HT-29 (cell line): ENCODE results near the gene CMPK1. TPM values are rescaled to one million over a fixed set of nuclear protein-coding genes. Genes with fewer than 3 reads are reported as not detected.
"Not testable (repeated sequence)": the region's sequence is repeated elsewhere in the genome, so short reads cannot be mapped to it uniquely, and the experiment has no call there.

ENCODE experiments used
- DNase-seq: peaks from one replicate; pipeline ENCODE4 v3.0.0-alpha.2; 2015; ENCODE audit warnings: low spot score
- total RNA-seq: library from RNA; depleted of rRNA; stranded (reverse); fragments of >200 nt; shearing (Covaris generic); gene quantifications from 2 replicates; pipeline ENCODE4 v1.2.3, GENCODE V29; 2014; rRNA removed

The CMPK1 gene, protein sequence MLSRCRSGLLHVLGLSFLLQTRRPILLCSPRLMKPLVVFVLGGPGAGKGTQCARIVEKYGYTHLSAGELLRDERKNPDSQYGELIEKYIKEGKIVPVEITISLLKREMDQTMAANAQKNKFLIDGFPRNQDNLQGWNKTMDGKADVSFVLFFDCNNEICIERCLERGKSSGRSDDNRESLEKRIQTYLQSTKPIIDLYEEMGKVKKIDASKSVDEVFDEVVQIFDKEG
- 51.4 and 57.7 TPM in 2 replicates for total RNA-seq

- peak; percentile 89 for DNase-seq
Observed at GRCh38 chr1:47333578-47333921, at the start of gene CMPK1. Gene CMPK1, plus strand, starts transcription at chr1:47333790. Its CDS starts 156 bp downstream, at chr1:47333946.

DNA sequence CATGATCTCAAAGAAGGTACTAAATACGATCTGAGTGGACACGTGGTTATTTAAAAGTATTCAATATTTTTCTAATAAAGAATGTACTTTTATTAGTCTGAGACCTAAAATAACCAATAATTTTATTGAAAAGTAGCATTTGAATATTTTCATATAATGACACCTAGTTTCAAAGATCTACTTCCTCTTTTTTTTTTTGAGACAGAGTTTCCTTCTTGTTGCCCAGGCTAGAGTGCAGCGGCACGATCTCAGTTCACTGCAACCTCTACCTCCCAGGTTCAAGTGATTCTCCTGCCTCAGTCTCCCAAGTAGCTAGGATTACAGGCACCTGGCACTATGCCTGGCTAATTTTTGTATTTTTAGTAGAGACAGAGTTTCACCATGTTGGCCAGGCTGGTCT is 45.5 kb upstream of the CMPK1 start:
- not testable (repeated sequence) for DNase-seq

GRCh38 chr1:47294863-47295262 is 38.7 kb upstream of the CMPK1 start:
- DNase-seq = not testable (repeated sequence)

- no peak for DNase-seq
Observed at GRCh38 chr1:47295579-47295978, 38.0 kb upstream of the CMPK1 start.

DNA sequence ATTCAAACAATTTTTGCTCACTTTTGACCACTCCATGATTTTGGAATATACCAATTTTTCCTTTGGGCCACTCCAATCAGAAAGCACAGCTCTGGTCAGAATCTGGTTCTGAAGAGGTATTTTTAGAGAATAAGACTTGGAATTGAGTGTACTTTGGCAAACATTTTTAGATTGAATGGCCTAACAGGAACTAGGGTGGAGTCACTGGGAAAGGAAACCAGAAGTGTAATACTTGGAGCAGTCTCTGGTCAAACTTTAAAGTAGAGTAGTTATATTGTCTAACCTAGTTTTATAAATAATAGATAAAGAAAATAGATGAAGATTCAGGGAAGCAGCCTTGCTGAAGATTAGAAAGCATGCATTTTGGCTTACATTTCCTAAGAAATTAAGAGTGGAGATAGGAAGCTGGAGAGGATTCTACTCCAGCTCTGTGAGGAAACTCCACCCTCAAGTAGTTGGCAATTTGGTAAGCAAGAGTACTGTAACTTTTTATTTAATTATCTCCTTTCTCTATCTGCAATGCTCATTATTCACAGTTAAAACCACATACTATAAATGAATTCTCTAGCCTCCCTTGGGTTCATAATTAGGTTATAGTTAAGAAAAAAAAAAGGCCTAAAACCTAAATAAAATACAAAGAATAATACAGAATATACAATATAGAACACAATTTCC is 35.4 kb upstream of the CMPK1 start:
- no peak for DNase-seq

GRCh38 chr1:47302472-47302871 is 31.1 kb upstream of the CMPK1 start:
- no peak for DNase-seq

- no peak for DNase-seq
Observed at GRCh38 chr1:47309427-47309826, 24.2 kb upstream of the CMPK1 start.

DNA sequence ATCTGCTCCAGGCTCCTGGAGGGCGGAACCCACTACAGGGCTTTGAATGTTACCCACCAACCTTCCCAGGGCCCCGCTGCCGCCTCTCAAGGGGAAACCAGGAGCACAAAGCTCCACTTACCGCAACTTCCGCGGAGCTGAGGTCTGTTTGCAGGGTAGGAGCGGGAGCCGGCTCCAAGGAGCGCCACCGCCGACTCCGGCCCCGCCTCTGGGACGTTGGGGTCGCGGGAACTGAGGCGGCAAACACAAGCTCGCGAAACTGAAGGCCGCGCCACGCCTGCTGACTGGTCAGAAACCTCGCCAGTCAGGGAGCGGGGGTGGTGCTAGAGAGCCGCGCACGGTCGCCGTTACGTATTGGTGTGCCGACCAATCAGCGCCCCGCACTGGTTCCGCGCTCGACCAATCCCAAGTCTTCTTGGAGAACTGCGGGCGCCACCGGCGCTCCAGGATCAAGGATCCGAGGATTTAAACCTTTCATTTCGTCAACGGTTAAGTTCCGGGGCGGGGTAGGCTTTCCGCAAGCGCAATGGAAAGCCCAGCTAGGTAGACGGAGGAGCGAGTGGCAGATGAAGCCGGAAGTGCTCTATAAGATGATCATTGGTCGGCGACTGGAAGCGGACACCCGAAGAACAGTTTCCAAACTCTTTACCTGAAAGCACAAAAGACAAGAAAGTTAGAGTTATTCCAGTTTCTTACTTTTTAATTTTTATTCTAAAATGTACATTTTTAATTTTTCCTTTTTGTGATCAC is 19.5 kb upstream of the CMPK1 start, which contains the start of gene STIL:
TSS of gene STIL (minus strand) at position 233 of the 750 bp plus-strand sequence. CDS start 3,828 bp downstream, outside the sequence.
- DNase-seq = peak; percentile 99

DNA sequence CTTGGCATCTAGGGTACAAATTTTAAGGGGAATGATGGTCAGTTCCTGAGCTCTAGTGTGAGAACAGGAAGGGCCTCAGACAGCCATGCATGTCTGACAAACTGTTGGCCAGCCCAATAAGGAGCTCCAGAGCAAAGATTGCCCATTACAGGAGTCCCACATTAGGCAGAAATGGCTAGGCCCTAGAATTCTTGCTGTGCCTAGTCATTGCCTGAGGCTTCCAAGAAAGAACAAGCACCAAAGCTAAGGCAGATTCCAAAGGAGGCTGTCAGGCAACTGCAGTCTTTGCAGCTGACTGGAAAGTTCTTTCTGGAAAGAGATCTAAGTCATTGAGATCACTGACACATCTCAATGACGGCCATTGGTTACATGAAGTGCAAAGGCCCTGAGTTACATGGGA is 15.7 kb upstream of the CMPK1 start:
- DNase-seq = no peak

DNA sequence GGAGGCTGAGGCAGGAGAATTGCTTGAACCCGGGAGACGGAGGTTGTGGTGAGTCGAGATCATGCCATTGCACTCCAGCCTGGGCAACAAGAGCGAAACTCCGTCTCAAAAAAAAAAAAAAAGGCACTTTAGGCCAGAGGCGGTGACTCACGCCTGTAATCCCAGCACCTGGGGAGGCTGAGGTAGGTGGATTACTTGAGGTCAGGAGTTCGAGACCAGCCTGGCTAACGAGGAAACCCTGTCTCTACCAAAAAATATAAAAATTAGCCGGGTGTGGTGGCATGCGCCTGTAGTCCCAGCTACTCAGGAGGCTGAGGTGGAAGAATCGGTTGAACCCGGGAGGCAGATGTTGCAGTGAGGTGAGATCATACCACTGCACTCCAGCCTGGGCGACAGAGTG is 13.6 kb upstream of the CMPK1 start:
- not testable (repeated sequence) for DNase-seq

GRCh38 chr1:47323599-47324031 is 10.0 kb upstream of the CMPK1 start:
- DNase-seq = peak; percentile 85

DNA sequence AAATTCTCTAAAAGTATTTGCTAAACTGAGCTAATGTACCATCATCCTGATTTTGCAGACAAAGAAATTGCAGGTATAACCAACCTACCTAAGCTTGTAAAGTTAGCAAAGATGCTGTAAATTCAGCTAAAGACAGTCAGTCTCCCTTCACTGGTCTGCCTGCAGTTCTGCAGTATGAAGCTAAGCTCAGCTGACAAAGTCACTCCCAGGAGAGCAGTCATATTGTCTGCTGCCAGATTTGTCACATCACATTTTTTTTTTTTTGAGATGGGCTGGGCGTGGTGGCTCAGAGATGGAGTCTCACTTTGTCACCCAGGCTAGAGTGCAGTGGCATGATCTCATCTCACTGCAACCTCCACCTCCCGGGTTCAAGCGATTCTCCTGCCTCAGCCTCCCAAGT is 8.9 kb upstream of the CMPK1 start:
- DNase-seq = no peak

GRCh38 chr1:47325528-47325927 is 8.1 kb upstream of the CMPK1 start:
- peak; percentile 54 for DNase-seq

GRCh38 chr1:47326271-47326670 is 7.3 kb upstream of the CMPK1 start:
- DNase-seq = no peak

DNA sequence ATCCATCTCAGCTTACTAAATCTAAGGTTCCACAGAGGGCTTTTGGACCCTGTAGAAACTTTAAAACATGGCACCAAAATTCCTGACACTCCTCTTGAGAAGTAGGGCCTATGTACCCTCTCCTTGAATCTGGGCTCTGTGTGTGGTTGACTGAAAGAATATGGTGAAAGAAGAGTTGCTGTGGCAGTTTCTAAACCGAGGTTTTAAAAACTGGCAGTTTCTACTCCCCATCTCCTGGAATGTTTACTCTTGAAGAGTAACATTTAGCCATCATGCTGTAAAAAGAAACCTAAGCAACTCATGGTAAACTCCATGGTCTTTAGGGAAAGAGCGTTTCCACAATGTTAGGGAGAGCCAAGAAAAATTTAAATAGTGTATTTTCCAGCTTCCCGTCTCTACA is 4.6 kb upstream of the CMPK1 start:
- no peak for DNase-seq

GRCh38 chr1:47330212-47330611 is 3.4 kb upstream of the CMPK1 start:
- DNase-seq = no peak

DNA sequence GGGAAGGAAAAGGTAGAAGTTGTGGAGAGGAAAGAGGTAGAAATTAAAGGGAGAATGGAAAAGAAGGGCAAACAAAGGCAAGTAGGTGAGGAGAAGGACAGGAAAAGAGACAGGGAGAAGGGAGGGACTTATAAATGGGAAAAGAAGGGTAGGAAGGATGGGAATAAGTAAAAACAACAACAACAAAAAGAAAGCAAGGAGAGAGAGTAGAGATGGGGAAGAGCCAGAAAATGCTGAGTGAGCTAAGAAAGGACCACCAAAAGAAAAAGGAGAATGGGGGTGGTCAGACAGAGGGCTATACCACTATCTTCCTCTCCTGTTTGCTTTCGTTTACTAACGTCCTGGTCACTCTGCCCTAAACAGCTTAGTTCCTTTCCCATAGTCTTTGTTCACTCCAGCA is 1.7 kb upstream of the CMPK1 start:
- DNase-seq = no peak

DNA sequence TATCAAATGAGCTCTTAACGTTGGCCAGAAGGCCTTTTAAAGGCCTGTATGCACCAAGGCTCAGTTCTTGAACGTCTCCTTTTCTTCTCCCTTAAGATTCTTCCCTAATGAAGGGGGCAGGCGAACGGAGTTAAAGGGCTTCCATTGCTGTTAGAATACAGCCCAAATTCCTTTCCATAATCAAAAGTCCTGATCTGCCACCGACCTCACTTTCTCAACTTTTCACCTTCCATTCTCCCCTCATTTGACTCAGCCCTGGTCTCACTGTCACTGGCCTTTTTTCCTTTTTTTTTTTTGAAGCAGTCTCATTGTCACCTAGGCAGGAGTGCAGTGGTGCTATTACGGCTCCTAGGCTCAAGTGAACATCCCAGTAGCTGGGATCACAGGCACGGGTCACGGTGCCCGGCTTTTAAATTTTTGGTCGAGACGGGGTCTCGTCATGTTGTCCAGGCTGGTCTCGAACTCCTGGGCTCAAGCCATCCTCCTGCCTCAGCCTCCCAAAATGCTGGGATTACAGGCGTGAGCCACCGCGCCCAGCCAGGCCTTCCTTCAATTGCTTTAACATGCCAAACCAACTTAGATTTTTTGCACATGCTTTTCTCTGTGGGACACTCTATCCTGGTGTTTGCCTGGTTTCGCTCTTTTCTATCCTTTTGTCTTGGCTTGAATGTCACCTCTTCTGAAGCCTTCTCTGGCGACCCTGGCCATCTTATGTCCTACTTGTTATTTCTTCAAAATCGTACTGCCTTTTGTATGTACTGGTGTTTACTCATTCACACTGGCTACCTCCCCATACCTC is 612 bp upstream of the CMPK1 start:
- DNase-seq = no peak

GRCh38 chr1:47333922-47334764 is 553 bp downstream of the CMPK1 start:
- DNase-seq = peak; percentile 88

GRCh38 chr1:47334765-47335435 is 1.3 kb downstream of the CMPK1 start:
- DNase-seq = no peak
